GM23338 (cell line): ENCODE results near the gene PAMR1. TPM values are rescaled to one million over a fixed set of nuclear protein-coding genes. Genes with fewer than 3 reads are reported as not detected.

Experiments used
- ATAC-seq: fragments of 200-7000 bp; cut with Tn5 transposase; 3 replicates; pipeline ENCODE4 v1.9.1; 2020
- DNase-seq: peaks from one replicate; pipeline ENCODE4 v3.0.0-alpha.2; 2015; ENCODE audit warnings: low spot score
- H2AFZ ChIP-seq: fragments of 200-600 bp; sonication (generic); 2 replicates; pipeline ENCODE4 v1.8.0; 2016; ENCODE audit warnings: antibody characterized with exemption, mild to moderate bottlenecking, moderate library complexity
- H3F3A ChIP-seq: fragments of 200-600 bp; sonication (generic); replicated peaks from 2 replicates; pipeline ENCODE4 v1.8.0; 2017; ENCODE audit warnings: antibody characterized with exemption, mixed run types, low read depth
- H3K27ac ChIP-seq: fragments of 200-600 bp; sonication (generic); 2 replicates; pipeline ENCODE4 v1.6.1; 2016; ENCODE audit warnings: low read depth
- H3K27me3 ChIP-seq: fragments of 200-600 bp; sonication (generic); 2 replicates; pipeline ENCODE4 v1.8.0; 2016; ENCODE audit warnings: mild to moderate bottlenecking, mixed run types, moderate library complexity; ENCODE audit not compliant: insufficient read depth
- H3K36me3 ChIP-seq: fragments of 200-600 bp; sonication (generic); 2 replicates; pipeline ENCODE4 v1.8.0; 2016; ENCODE audit warnings: mild to moderate bottlenecking; ENCODE audit not compliant: insufficient read depth
- H3K4me1 ChIP-seq: fragments of 200-600 bp; sonication (generic); 2 replicates; pipeline ENCODE4 v1.8.0; 2016; ENCODE audit warnings: mild to moderate bottlenecking, moderate library complexity; ENCODE audit not compliant: insufficient read depth
- H3K4me2 ChIP-seq: fragments of 200-600 bp; sonication (generic); 2 replicates; pipeline ENCODE4 v1.7.1; 2017; ENCODE audit warnings: mixed run types
- H3K4me3 ChIP-seq: fragments of 200-600 bp; sonication (generic); 2 replicates; pipeline ENCODE4 v1.6.1; 2016; ENCODE audit warnings: mixed run types
- H3K79me2 ChIP-seq: fragments of 200-600 bp; sonication (generic); replicated peaks from 2 replicates; pipeline ENCODE4 v1.8.0; 2017; ENCODE audit warnings: mild to moderate bottlenecking; ENCODE audit not compliant: insufficient read depth
- H3K9me2 ChIP-seq: fragments of 200-600 bp; sonication (generic); 2 replicates; pipeline ENCODE4 v1.8.0; 2017; ENCODE audit not compliant: insufficient read depth
- H4K20me1 ChIP-seq: fragments of 200-600 bp; sonication (generic); replicated peaks from 2 replicates; pipeline ENCODE4 v1.8.0; 2017; ENCODE audit warnings: mild to moderate bottlenecking; ENCODE audit not compliant: insufficient read depth
- H3K27ac Mint-ChIP-seq: 2 replicates; pipeline ENCODE4 v1.8.0; 2020; ENCODE audit warnings: inconsistent platforms, mild to moderate bottlenecking, moderate library complexity, mixed read lengths
- H3K27me3 Mint-ChIP-seq: 3 replicates; pipeline ENCODE4 v1.8.0; 2022; ENCODE audit warnings: low read depth, mild to moderate bottlenecking, moderate library complexity, mixed read lengths, inconsistent platforms; ENCODE audit not compliant: insufficient read depth, poor library complexity
- H3K36me3 Mint-ChIP-seq: 3 replicates; pipeline ENCODE4 v1.8.0; 2021; ENCODE audit warnings: low read depth, mild to moderate bottlenecking, inconsistent platforms, moderate library complexity, mixed read lengths
- H3K4me1 Mint-ChIP-seq: 3 replicates; pipeline ENCODE4 v1.8.0; 2020; ENCODE audit warnings: mild to moderate bottlenecking, inconsistent platforms, mixed read lengths
- H3K4me3 Mint-ChIP-seq: 3 replicates; pipeline ENCODE4 v1.8.0; 2021; ENCODE audit warnings: moderate library complexity, mild to moderate bottlenecking, inconsistent platforms, mixed read lengths
- H3K9me3 Mint-ChIP-seq: 3 replicates; pipeline ENCODE4 v1.8.0; 2020; ENCODE audit warnings: moderate library complexity, mild to moderate bottlenecking, inconsistent platforms, mixed read lengths
- CREB1 ChIP-seq: fragments of 250-450 bp; sonication (Bioruptor Pico); IDR thresholded peaks from 2 replicates; pipeline ENCODE4 v1.5.0; 2020; ENCODE audit warnings: low read depth, mild to moderate bottlenecking, moderate library complexity
- CTCF ChIP-seq, 2 experiments: fragments of 200-600 bp in 1 of 2; sonication (generic) in 1 of 2; conservative IDR thresholded peaks; 2 replicates each; pipeline versions ENCODE4 v1.5.1 to v1.6.1; 2016 to 2017; ENCODE audit warnings: antibody characterized with exemption in 2 of 2, low read depth in 2 of 2, mild to moderate bottlenecking in 2 of 2, moderate library complexity in 1 of 2
- ETS1 ChIP-seq: IDR thresholded peaks from 2 replicates; pipeline ENCODE4 v1.6.1; 2016; ENCODE audit warnings: antibody characterized with exemption
- EZH2 ChIP-seq: fragments of 200-600 bp; sonication (generic); IDR thresholded peaks from one replicate; pipeline ENCODE4 v1.8.0; 2017; ENCODE audit warnings: antibody characterized with exemption, mild to moderate bottlenecking, low read depth; ENCODE audit not compliant: unreplicated experiment
- EZH2phosphoT487 ChIP-seq: fragments of 200-600 bp; sonication (generic); IDR thresholded peaks from one replicate; pipeline ENCODE4 v1.8.1; 2018; ENCODE audit warnings: antibody characterized with exemption; ENCODE audit not compliant: unreplicated experiment
- JUNB ChIP-seq: IDR thresholded peaks from one replicate; pipeline ENCODE4 v1.6.1; 2016; ENCODE audit warnings: antibody characterized with exemption; ENCODE audit not compliant: unreplicated experiment
- NANOG ChIP-seq: IDR thresholded peaks from 2 replicates; pipeline ENCODE4 v1.6.1; 2016; ENCODE audit warnings: antibody characterized with exemption, borderline replicate concordance
- POLR2AphosphoS5 ChIP-seq: IDR thresholded peaks from 2 replicates; pipeline ENCODE4 v1.6.1; 2016; ENCODE audit warnings: antibody characterized with exemption, low read depth
- REST ChIP-seq: IDR thresholded peaks from one replicate; pipeline ENCODE4 v1.6.1; 2018; ENCODE audit warnings: antibody characterized with exemption; ENCODE audit not compliant: unreplicated experiment
- STAT1 ChIP-seq: IDR thresholded peaks from one replicate; pipeline ENCODE4 v1.6.1; 2016; ENCODE audit warnings: antibody characterized with exemption; ENCODE audit not compliant: unreplicated experiment
- ZNF114 ChIP-seq: fragments of 250-450 bp; sonication (Bioruptor Pico); IDR thresholded peaks from 2 replicates; pipeline ENCODE4 v1.5.0; 2020; ENCODE audit warnings: mild to moderate bottlenecking, moderate library complexity
- ZNF331 ChIP-seq: fragments of 250-450 bp; sonication (Bioruptor Pico); IDR thresholded peaks from 2 replicates; pipeline ENCODE4 v1.5.0; 2020; ENCODE audit warnings: low read depth, mild to moderate bottlenecking, moderate library complexity
- ZNF462 ChIP-seq: fragments of 250-450 bp; sonication (Bioruptor Pico); IDR thresholded peaks from 2 replicates; pipeline ENCODE4 v1.5.0; 2020; ENCODE audit warnings: mild to moderate bottlenecking, moderate library complexity
- polyA plus RNA-seq: library from polyadenylated mRNA; unstranded; fragments of >200 nt; fragmentation: Nextera tagmentation; extraction: Ambion mirVana; gene quantifications from 2 replicates; pipeline ENCODE4 v1.2.1, GENCODE V29; 2016
- total RNA-seq: library from RNA; depleted of rRNA; stranded (reverse); fragments of >200 nt; shearing (Covaris generic); gene quantifications from 2 replicates; pipeline ENCODE4 v1.2.3, GENCODE V29; 2014

Gene PAMR1
- total and polyA plus RNA-seq, 2 experiments from 2014 or later, result 1.6 to 3.1 TPM

GRCh38 chr11:35387111-35387982, 138.1 kb downstream of the PAMR1 start:
- Histone ChIP-seq H4K20me1 (no peaks in the 10 kb centered on the region), H3K4me1 (no peaks in the 10 kb centered on the region), H3F3A (no peaks in the 10 kb centered on the region), H3K4me3 (no peak overlapping the region), H3K79me2 (no peaks in the 10 kb centered on the region), H3K9me2 (no peaks in the 10 kb centered on the region), H2AFZ (no peak overlapping the region), H3K27me3 (no peaks in the 10 kb centered on the region), H3K36me3 (no peaks in the 10 kb centered on the region), H3K27ac (no peak overlapping the region), H3K4me2 (no peak overlapping the region)
- TF ChIP-seq CREB1 (CRISPR knock-in tag), result no peak
- no peak for TF ChIP-seq ZNF462 (CRISPR knock-in tag)
- TF ChIP-seq ZNF331 (CRISPR knock-in tag), result no peak
- no peak for TF ChIP-seq ZNF114 (CRISPR knock-in tag)
- TF ChIP-seq POLR2AphosphoS5, result no peak
- no peak for TF ChIP-seq ETS1
- TF ChIP-seq REST, result no peak
- no peak for TF ChIP-seq STAT1
- no peak for TF ChIP-seq EZH2
- TF ChIP-seq NANOG, result no peak
- no peak for TF ChIP-seq EZH2phosphoT487
- no peak for TF ChIP-seq CTCF (conservative IDR thresholded peaks at IDR 0.05; ENCODE audit: low read depth in 2 of 2)
- no peak for TF ChIP-seq JUNB
- no peak overlapping the region for H3K27ac Mint-ChIP-seq
- H3K4me1 Mint-ChIP-seq, result peaks cover 6% of the 10 kb centered on the region; the same call in 2 of the 3 replicates
- DNase-seq (no peak), ATAC-seq (no peak)
- H3K4me3 Mint-ChIP-seq, result no peak overlapping the region
- H3K9me3 Mint-ChIP-seq, result no peaks in the 10 kb centered on the region
- no peaks in the 10 kb centered on the region for H3K27me3 Mint-ChIP-seq
- H3K36me3 Mint-ChIP-seq, result no peaks in the 10 kb centered on the region
